OCI-LY3 (cell line): ENCODE data around the gene CENPK.

ENCODE experiments used
- H2AFZ ChIP-seq: fragments of 200-600, 300-600 bp; shearing (Covaris generic); 2 replicates; pipeline ENCODE4 v1.6.0; 2014; ENCODE audit warnings: antibody characterized with exemption, low read depth, low read length
- H3K27ac ChIP-seq: fragments of 200-600, 300-600 bp; sonication (generic); 2 replicates; pipeline ENCODE4 v1.5.1; 2014; ENCODE audit warnings: mild to moderate bottlenecking, low read length, moderate library complexity, mixed read lengths
- H3K27me3 ChIP-seq: fragments of 200-600, 300-600 bp; sonication (generic); 2 replicates; pipeline ENCODE4 v1.6.1; 2014; ENCODE audit warnings: low read depth, low read length, mixed read lengths
- H3K36me3 ChIP-seq: fragments of 200-600, 300-600 bp; sonication (generic); replicated peaks from 2 replicates; pipeline ENCODE3; 2014; ENCODE audit warnings: low read depth, low read length, mixed read lengths
- H3K4me1 ChIP-seq: fragments of 300-600, 200-600 bp; sonication (generic); 2 replicates; pipeline ENCODE4 v1.6.1; 2014; ENCODE audit warnings: low read length, mixed read lengths
- H3K4me2 ChIP-seq: fragments of 200-600, 300-600 bp; sonication (generic); 2 replicates; pipeline ENCODE4 v1.6.1; 2014; ENCODE audit warnings: low read length, mixed read lengths
- H3K4me3 ChIP-seq: fragments of 300-600, 200-600 bp; sonication (generic); 2 replicates; pipeline ENCODE4 v1.5.1; 2014; ENCODE audit warnings: antibody characterized with exemption, mild to moderate bottlenecking, low read length, moderate library complexity
- H3K79me2 ChIP-seq: fragments of 300-600, 200-600 bp; shearing (Covaris generic); 2 replicates; pipeline ENCODE4 v1.6.1; 2014; ENCODE audit warnings: mild to moderate bottlenecking, low read length, mixed read lengths
- H3K9ac ChIP-seq: fragments of 300-600, 200-600 bp; shearing (Covaris generic); 2 replicates; pipeline ENCODE4 v1.6.0; 2014; ENCODE audit warnings: mild to moderate bottlenecking, low read length, moderate library complexity
- H3K9me3 ChIP-seq: fragments of 200-600, 300-600 bp; shearing (Covaris generic); 2 replicates; pipeline ENCODE4 v1.6.1; 2014; ENCODE audit warnings: low read length, mixed read lengths; ENCODE audit not compliant: insufficient read depth
- H4K20me1 ChIP-seq: fragments of 200-600, 300-600 bp; sonication (generic); 2 replicates; pipeline ENCODE4 v1.6.1; 2016; ENCODE audit warnings: low read length, mixed read lengths; ENCODE audit not compliant: insufficient read depth
- CTCF ChIP-seq: fragments of 200-600, 300-600 bp; sonication (generic); IDR thresholded peaks from 2 replicates; pipeline ENCODE4 v1.5.1; 2014; ENCODE audit warnings: antibody characterized with exemption, low read length, low read depth
- EZH2phosphoT487 ChIP-seq: fragments of 200-600 bp; shearing (Covaris generic); IDR thresholded peaks from 2 replicates; pipeline ENCODE4 v1.6.1; 2018; ENCODE audit warnings: antibody characterized with exemption, mixed run types, low read depth

Gene CENPK

GRCh38 chr5:65468633-65469032 is 94.3 kb downstream of the CENPK start:
- Histone ChIP-seq H2AFZ (no peak overlapping the region), H3K9ac (no peak overlapping the region), H3K79me2 (no peaks in the 10 kb centered on the region), H3K4me1 (no peaks in the 10 kb centered on the region), H3K4me3 (no peak overlapping the region), H3K27me3 (no peaks in the 10 kb centered on the region), H3K9me3 (no peaks in the 10 kb centered on the region), H3K4me2 (no peak overlapping the region), H3K36me3 (no peaks in the 10 kb centered on the region), H4K20me1 (no peaks in the 10 kb centered on the region), H3K27ac (no peak overlapping the region)
- TF ChIP-seq CTCF (no peak), EZH2phosphoT487 (no peak)
